ENCODE measurements around the gene MRPL36.

Gene MRPL36

GRCh38 chr5:1783216-1783554 is 16.5 kb downstream of the MRPL36 start:
- no peak overlapping the region for H3K4me3 ChIP-seq (ENCODE audit: low read length)
- no peak for TF ChIP-seq CTCF (conservative IDR thresholded peaks at IDR 0.05; ENCODE audit: low read length)
- no peak for DNase-seq (ENCODE audit: low read depth)

- H3K4me3 ChIP-seq (ENCODE audit: low read length) = no peak overlapping the region
- TF ChIP-seq CTCF (conservative IDR thresholded peaks at IDR 0.05; ENCODE audit: low read length) = no peak
- no peak for DNase-seq (ENCODE audit: low read depth)
Observed at GRCh38 chr5:1782385-1783215, 17.0 kb downstream of the MRPL36 start.

GRCh38 chr5:1781726-1782384 is 17.8 kb downstream of the MRPL36 start:
- DNase-seq (ENCODE audit: low read depth) = no peak
- H3K4me3 ChIP-seq (ENCODE audit: low read length) = no peak overlapping the region
- no peak for TF ChIP-seq CTCF (conservative IDR thresholded peaks at IDR 0.05; ENCODE audit: low read length)

DNA sequence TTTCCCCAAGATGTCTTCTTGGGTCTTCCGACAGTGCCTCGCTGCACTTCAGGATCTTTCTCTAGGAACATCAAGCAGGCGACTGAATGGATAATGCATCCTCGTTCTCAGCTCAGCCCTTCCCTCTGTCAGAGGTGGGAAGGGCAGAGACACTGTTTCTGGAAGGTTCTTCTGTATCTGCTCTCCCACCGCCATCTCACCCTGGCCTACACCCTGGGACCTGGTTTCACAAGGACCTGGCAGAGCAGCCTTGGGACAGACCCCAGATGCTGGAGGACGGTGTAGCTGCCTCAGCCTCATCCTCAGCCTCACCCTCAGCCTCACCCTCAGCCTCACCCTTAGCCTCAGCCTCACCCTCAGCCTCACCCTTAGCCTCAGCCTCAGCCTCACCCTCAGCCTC is 18.5 kb downstream of the MRPL36 start:
- no peak for DNase-seq (ENCODE audit: low read depth)
- no peak for TF ChIP-seq CTCF (conservative IDR thresholded peaks at IDR 0.05; ENCODE audit: low read length)
- H3K4me3 ChIP-seq (ENCODE audit: low read length) = no peak overlapping the region

- no peak for DNase-seq (ENCODE audit: low read depth)
- H3K4me3 ChIP-seq (ENCODE audit: low read length) = no peak overlapping the region
- TF ChIP-seq CTCF (conservative IDR thresholded peaks at IDR 0.05; ENCODE audit: low read length) = no peak
Observed at GRCh38 chr5:1780614-1780930, 19.1 kb downstream of the MRPL36 start.

GRCh38 chr5:1779782-1780613 is 19.6 kb downstream of the MRPL36 start:
- no peak overlapping the region for H3K4me3 ChIP-seq (ENCODE audit: low read length)
- no peak for DNase-seq (ENCODE audit: low read depth)
- TF ChIP-seq CTCF (conservative IDR thresholded peaks at IDR 0.05; ENCODE audit: low read length) = no peak
